HCT116 (cell line): ENCODE measurements around the gene SUV39H1. TPM values are rescaled to one million over a fixed set of nuclear protein-coding genes. Genes with fewer than 3 reads are reported as not detected.

ENCODE experiments used
- ATAC-seq: fragments of 200-7000 bp; cut with Tn5 transposase; 2 replicates; pipeline ENCODE4 v1.9.1; 2020; ENCODE audit warnings: mild to moderate bottlenecking, moderate library complexity
- BruUV-seq: library from RNA; stranded (reverse); fragments of 400-500 nt; replicated peaks from 2 replicates; lab custom pipeline; 2021; lab: Mats Ljungman, UMichigan
- CTCF ChIA-PET: fragments of 300-600 bp; sonication (Branson Sonifier 250); formaldehyde crosslinking; loops from one replicate; lab custom pipeline; 2021; ENCODE audit warnings: antibody characterized with exemption; lab: Charles Lee
- POLR2A ChIA-PET: fragments of 300-600, 350-600 bp; sonication (Branson Sonifier 250); formaldehyde crosslinking; loops from one replicate; lab custom pipeline; 2021; ENCODE audit warnings: antibody characterized with exemption; lab: Charles Lee
- RAD21 ChIA-PET, 2 experiments: fragments of 300-600 bp; sonication (Branson Sonifier 250); formaldehyde crosslinking; loops; one replicate each; lab custom pipeline; 2023; ENCODE audit warnings: low total read pairs in 2 of 2; ENCODE audit not compliant: uncharacterized antibody in 2 of 2, unreplicated experiment in 2 of 2, low non-redundant PET in 1 of 2; lab: Charles Lee
- DNase-seq: peaks from one replicate; pipeline ENCODE4 v3.0.0-alpha.2; 2010; ENCODE audit warnings: low read depth, low spot score
- H2AFZ ChIP-seq: fragments of 200-600 bp; shearing (Covaris generic), sonication (generic); 2 replicates; pipeline ENCODE4 v1.6.1; 2017; ENCODE audit warnings: low read depth, mixed run types, mixed read lengths, antibody characterized with exemption, low read length; ENCODE audit not compliant: poor library complexity, severe bottlenecking
- H3K27ac ChIP-seq: 2 replicates; pipeline ENCODE4 v1.5.1; 2012; ENCODE audit warnings: low read depth, low read length
- H3K27me3 ChIP-seq: fragments of 200-600 bp; sonication (generic); 2 replicates; pipeline ENCODE4 v1.6.1; 2016; ENCODE audit warnings: mixed run types, low read length, mixed read lengths; ENCODE audit not compliant: insufficient read depth
- H3K36me3 ChIP-seq, 2 experiments: fragments of 200-500 bp in 1 of 2; fragments of 200-600 bp in 1 of 2; sonication (Bioruptor generic) in 1 of 2; sonication (generic) in 1 of 2; 2 replicates each; pipeline versions ENCODE4 v1.5.1 to v1.6.1; 2014 to 2016; ENCODE audit warnings: low read length in 2 of 2, inconsistent platforms in 1 of 2, mixed read lengths in 1 of 2, mixed run types in 1 of 2; ENCODE audit not compliant: insufficient read depth in 2 of 2, control insufficient read depth in 1 of 2
- H3K4me1 ChIP-seq, 2 experiments: fragments of 200-600 bp in 1 of 2; sonication (generic) in 1 of 2; 2 replicates each; pipeline versions ENCODE4 v1.5.1 to v1.6.1; 2012 to 2017; ENCODE audit warnings: low read length in 2 of 2, inconsistent platforms in 1 of 2, mild to moderate bottlenecking in 1 of 2, mixed read lengths in 1 of 2, mixed run types in 1 of 2, moderate library complexity in 1 of 2; ENCODE audit not compliant: insufficient read depth in 2 of 2, control insufficient read depth in 1 of 2
- H3K4me2 ChIP-seq: fragments of 200-600 bp; sonication (generic); 2 replicates; pipeline ENCODE4 v1.6.1; 2017; ENCODE audit warnings: mixed run types, low read length, mixed read lengths
- H3K4me3 ChIP-seq, 2 experiments: fragments of 200-600 bp in 1 of 2; sonication (generic) in 1 of 2; replicated peaks in 1 of 2; 2 replicates each; pipeline ENCODE4 v1.5.1; 2011 to 2016; ENCODE audit warnings: low read length in 2 of 2, control low read depth in 1 of 2, low read depth in 1 of 2, mild to moderate bottlenecking in 1 of 2, mixed read lengths in 1 of 2, mixed run types in 1 of 2
- H3K79me2 ChIP-seq: fragments of 200-600 bp; sonication (generic); 2 replicates; pipeline ENCODE4 v1.6.1; 2017; ENCODE audit warnings: mild to moderate bottlenecking, mixed run types, low read length, moderate library complexity, mixed read lengths; ENCODE audit not compliant: insufficient read depth
- H3K9ac ChIP-seq: fragments of 200-600 bp; sonication (generic); 2 replicates; pipeline ENCODE4 v1.6.1; 2016; ENCODE audit warnings: low read length, mixed read lengths
- H3K9me2 ChIP-seq: fragments of 200-600 bp; sonication (generic), shearing (Covaris generic); 2 replicates; pipeline ENCODE4 v1.6.1; 2017; ENCODE audit warnings: mixed run types, mild to moderate bottlenecking, moderate library complexity; ENCODE audit not compliant: insufficient read depth
- H3K9me3 ChIP-seq, 2 experiments: fragments of 200-500 bp in 1 of 2; fragments of 200-600 bp in 1 of 2; sonication (Bioruptor generic) in 1 of 2; sonication (generic) in 1 of 2; 2 replicates each; pipeline ENCODE4 v1.6.1; 2014 to 2017; ENCODE audit warnings: low read length in 2 of 2, mixed read lengths in 2 of 2, inconsistent platforms in 1 of 2, low read depth in 1 of 2, mild to moderate bottlenecking in 1 of 2, mixed run types in 1 of 2, moderate library complexity in 1 of 2; ENCODE audit not compliant: control insufficient read depth in 1 of 2, insufficient read depth in 1 of 2
- H4K20me1 ChIP-seq: fragments of 200-600 bp; sonication (generic), shearing (Covaris generic); 2 replicates; pipeline ENCODE4 v1.6.1; 2017; ENCODE audit warnings: mixed run types, mild to moderate bottlenecking, moderate library complexity; ENCODE audit not compliant: insufficient read depth
- CTCF ChIP-seq, 3 experiments: fragments of 200-600 bp in 1 of 3; sonication (generic) in 1 of 3; IDR thresholded peaks in 2 of 3; conservative IDR thresholded peaks in 1 of 3; 2 replicates each; pipeline ENCODE4 v1.5.1; 2012 to 2017; ENCODE audit warnings: low read depth in 2 of 3, low read length in 2 of 3, antibody characterized with exemption in 1 of 3, borderline replicate concordance in 1 of 3, control low read depth in 1 of 3, mild to moderate bottlenecking in 1 of 3, mixed read lengths in 1 of 3, mixed run types in 1 of 3, moderate library complexity in 1 of 3; ENCODE audit not compliant: insufficient read depth in 1 of 3
- EGR1 ChIP-seq: IDR thresholded peaks from 2 replicates; pipeline ENCODE4 v1.6.1; 2012; ENCODE audit warnings: low read depth
- ELF1 ChIP-seq: IDR thresholded peaks from 2 replicates; pipeline ENCODE4 v1.6.1; 2012; ENCODE audit warnings: low read depth, borderline replicate concordance
- EZH2 ChIP-seq: fragments of 200-600 bp; sonication (generic); IDR thresholded peaks from 2 replicates; pipeline ENCODE4 v1.6.1; 2017; ENCODE audit warnings: antibody characterized with exemption, mixed run types
- EZH2phosphoT487 ChIP-seq: fragments of 200-600 bp; IDR thresholded peaks from 2 replicates; pipeline ENCODE4 v1.6.1; 2018; ENCODE audit warnings: antibody characterized with exemption, borderline replicate concordance
- FOSL1 ChIP-seq: IDR thresholded peaks from 2 replicates; pipeline ENCODE4 v1.6.1; 2012; ENCODE audit warnings: low read depth
- JUND ChIP-seq: IDR thresholded peaks from 2 replicates; pipeline ENCODE4 v1.6.1; 2012
- MAX ChIP-seq: IDR thresholded peaks from 2 replicates; pipeline ENCODE4 v1.6.1; 2012
- POLR2A ChIP-seq: IDR thresholded peaks from 2 replicates; pipeline ENCODE4 v1.7.0; 2011; ENCODE audit warnings: borderline replicate concordance; ENCODE audit not compliant: insufficient read depth, insufficient read length; ENCODE audit errors: extremely low read depth
- POLR2AphosphoS5 ChIP-seq: IDR thresholded peaks from 2 replicates; pipeline ENCODE4 v1.6.1; 2011; ENCODE audit warnings: mild to moderate bottlenecking, low read depth, low read length, moderate library complexity
- RAD21 ChIP-seq: IDR thresholded peaks from 2 replicates; pipeline ENCODE4 v1.6.1; 2012; ENCODE audit warnings: low read depth, mild to moderate bottlenecking
- REST ChIP-seq: IDR thresholded peaks from 2 replicates; pipeline ENCODE4 v1.6.1; 2012; ENCODE audit warnings: low read depth
- SRF ChIP-seq: IDR thresholded peaks from 2 replicates; pipeline ENCODE4 v1.6.1; 2012; ENCODE audit warnings: low read depth
- YY1 ChIP-seq: IDR thresholded peaks from 2 replicates; pipeline ENCODE4 v1.6.1; 2011; ENCODE audit warnings: low read length, low read depth, moderate library complexity, mild to moderate bottlenecking; ENCODE audit not compliant: insufficient replicate concordance; ENCODE audit errors: extremely low read depth
- ZBTB33 ChIP-seq: IDR thresholded peaks from 2 replicates; pipeline ENCODE4 v1.6.1; 2011; ENCODE audit warnings: mild to moderate bottlenecking, low read length, moderate library complexity; ENCODE audit not compliant: insufficient replicate concordance; ENCODE audit errors: extremely low read depth
- ZFX ChIP-seq: fragments of 450-650 bp; IDR thresholded peaks from 2 replicates; pipeline ENCODE4 v1.6.1; 2017
- intact Hi-C: fragments of 100-400 bp; cut with micrococcal nuclease; formaldehyde crosslinking; loops from 2 replicates; pipeline ENCODE4 v1.10.0; 2022
- total RNA-seq: library from RNA; stranded (reverse); gene quantifications from one replicate; pipeline ENCODE4 v1.2.1, GENCODE V29; 2021; ENCODE audit not compliant: unreplicated experiment

SUV39H1 gene
- total RNA-seq, 1 experiment from 2014 or later = 16.3 TPM

- H4K20me1 ChIP-seq = no peaks in the 10 kb centered on the region
- no peak overlapping the region for H3K4me3 ChIP-seq
- no peaks in the 10 kb centered on the region for H3K9me3 ChIP-seq
- H3K79me2 ChIP-seq = no peaks in the 10 kb centered on the region
- no peaks in the 10 kb centered on the region for H3K9me2 ChIP-seq
- no peak overlapping the region for H3K4me2 ChIP-seq
- no peaks in the 10 kb centered on the region for H3K4me1 ChIP-seq
- BruUV-seq = no TSS peak
- H3K9ac ChIP-seq = no peak overlapping the region
- DNase-seq = no peak
- no peak overlapping the region for H3K27ac ChIP-seq
- no peak for TF ChIP-seq MAX
- TF ChIP-seq RAD21 = no peak
- TF ChIP-seq EZH2 = no peak
- TF ChIP-seq ZBTB33 = no peak
- no peak for TF ChIP-seq CTCF (IDR thresholded peaks at IDR 0.05 in 2 of 3, conservative IDR thresholded peaks at IDR 0.05 in 1 of 3; ENCODE audit: borderline replicate concordance in 1 of 3, insufficient read depth in 1 of 3, low read depth in 2 of 3, low read length in 2 of 3)
- no peak for TF ChIP-seq EZH2phosphoT487
- TF ChIP-seq POLR2AphosphoS5 = no peak
- no peak for TF ChIP-seq ZFX
- TF ChIP-seq EGR1 = no peak
- TF ChIP-seq REST = no peak
- no peak for TF ChIP-seq JUND
- no peak for TF ChIP-seq ELF1
- no peak for TF ChIP-seq FOSL1
- TF ChIP-seq SRF = no peak
- TF ChIP-seq POLR2A = no peak
- TF ChIP-seq YY1 = no peak
- ChIA-PET CTCF (no interaction called here), POLR2A (interaction anchor here (1.1 kb wide), 1 partner anchor 11 kb away, joined by 3 read pairs; no protein-coding TSS in a partner anchor), RAD21 (no interaction called here)
- no peak for ATAC-seq
- intact Hi-C loops = no loop called here
- H3K27me3 ChIP-seq = no peaks in the 10 kb centered on the region
- no peaks in the 10 kb centered on the region for H3K36me3 ChIP-seq
- no peak overlapping the region for H2AFZ ChIP-seq
These were observed 52.6 kb downstream of the SUV39H1 start for GRCh38 chrX:48749182-48749581.
